ENCODE data around the gene EHD1. TPM values are rescaled to one million over a fixed set of nuclear protein-coding genes. Genes with fewer than 3 reads are reported as not detected.

The EHD1 gene
- total RNA-seq, 1 donor from 2014 or later = 86.8 TPM

DNA sequence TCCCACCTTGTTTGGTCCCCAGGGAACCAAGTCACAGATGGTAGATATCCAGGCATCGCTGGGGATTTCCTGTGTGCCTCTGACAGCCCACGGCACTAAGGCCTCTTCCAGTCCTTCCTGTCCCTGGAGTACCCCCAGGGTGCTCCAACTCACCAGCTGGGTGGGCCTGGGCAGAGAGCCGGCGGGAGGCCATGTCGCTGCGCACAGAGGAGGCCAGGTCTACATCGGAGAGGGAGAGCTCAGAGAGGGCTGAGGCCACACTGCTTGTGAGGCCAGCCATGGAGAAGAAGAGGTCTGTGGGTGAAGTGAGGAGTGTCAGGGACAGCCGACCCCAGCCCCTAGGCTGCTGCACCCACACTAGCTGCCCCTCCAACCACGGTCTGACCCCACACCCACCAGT, 33.3 kb upstream of the EHD1 start:
- TF ChIP-seq, protein P1, sequence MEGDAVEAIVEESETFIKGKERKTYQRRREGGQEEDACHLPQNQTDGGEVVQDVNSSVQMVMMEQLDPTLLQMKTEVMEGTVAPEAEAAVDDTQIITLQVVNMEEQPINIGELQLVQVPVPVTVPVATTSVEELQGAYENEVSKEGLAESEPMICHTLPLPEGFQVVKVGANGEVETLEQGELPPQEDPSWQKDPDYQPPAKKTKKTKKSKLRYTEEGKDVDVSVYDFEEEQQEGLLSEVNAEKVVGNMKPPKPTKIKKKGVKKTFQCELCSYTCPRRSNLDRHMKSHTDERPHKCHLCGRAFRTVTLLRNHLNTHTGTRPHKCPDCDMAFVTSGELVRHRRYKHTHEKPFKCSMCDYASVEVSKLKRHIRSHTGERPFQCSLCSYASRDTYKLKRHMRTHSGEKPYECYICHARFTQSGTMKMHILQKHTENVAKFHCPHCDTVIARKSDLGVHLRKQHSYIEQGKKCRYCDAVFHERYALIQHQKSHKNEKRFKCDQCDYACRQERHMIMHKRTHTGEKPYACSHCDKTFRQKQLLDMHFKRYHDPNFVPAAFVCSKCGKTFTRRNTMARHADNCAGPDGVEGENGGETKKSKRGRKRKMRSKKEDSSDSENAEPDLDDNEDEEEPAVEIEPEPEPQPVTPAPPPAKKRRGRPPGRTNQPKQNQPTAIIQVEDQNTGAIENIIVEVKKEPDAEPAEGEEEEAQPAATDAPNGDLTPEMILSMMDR (IDR thresholded peaks at IDR 0.05; ENCODE audit: unreplicated experiment) = no peak
- Mint-ChIP-seq H3K36me3 (peaks cover 22% of the 10 kb centered on the region), H3K27ac (no peak overlapping the region), H3K27me3 (ENCODE audit: low read depth) (no peaks in the 10 kb centered on the region), H3K4me1 (peaks cover 13% of the 10 kb centered on the region), H3K4me3 (no peak overlapping the region), H3K9me3 (no peaks in the 10 kb centered on the region)
- no peak for DNase-seq (ENCODE audit: low spot score in 2 of 2, unreplicated experiment in 2 of 2)

DNA sequence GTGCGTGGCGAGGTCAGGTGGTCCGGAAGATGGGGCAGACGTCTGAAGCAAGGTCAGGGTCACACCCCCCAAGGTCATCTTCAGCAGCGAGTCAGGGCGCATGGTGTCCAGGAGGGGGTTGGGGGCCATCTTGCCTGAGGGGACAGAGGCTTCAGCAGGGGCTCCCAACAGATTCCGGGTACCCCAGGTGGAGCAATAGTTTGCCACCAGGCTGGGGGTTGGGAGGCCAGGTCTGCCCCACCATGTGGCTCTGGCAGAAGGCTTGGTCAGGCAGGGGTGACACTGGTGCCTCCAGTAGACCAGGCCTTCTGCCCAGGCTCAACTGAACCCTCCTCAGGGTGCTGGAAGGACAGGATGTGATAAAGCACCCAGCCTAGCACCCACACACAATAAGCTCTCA, 32.7 kb upstream of the EHD1 start:
- no peak for DNase-seq (ENCODE audit: low spot score in 2 of 2, unreplicated experiment in 2 of 2)
- TF ChIP-seq, protein P1 (IDR thresholded peaks at IDR 0.05; ENCODE audit: unreplicated experiment) = no peak

DNA sequence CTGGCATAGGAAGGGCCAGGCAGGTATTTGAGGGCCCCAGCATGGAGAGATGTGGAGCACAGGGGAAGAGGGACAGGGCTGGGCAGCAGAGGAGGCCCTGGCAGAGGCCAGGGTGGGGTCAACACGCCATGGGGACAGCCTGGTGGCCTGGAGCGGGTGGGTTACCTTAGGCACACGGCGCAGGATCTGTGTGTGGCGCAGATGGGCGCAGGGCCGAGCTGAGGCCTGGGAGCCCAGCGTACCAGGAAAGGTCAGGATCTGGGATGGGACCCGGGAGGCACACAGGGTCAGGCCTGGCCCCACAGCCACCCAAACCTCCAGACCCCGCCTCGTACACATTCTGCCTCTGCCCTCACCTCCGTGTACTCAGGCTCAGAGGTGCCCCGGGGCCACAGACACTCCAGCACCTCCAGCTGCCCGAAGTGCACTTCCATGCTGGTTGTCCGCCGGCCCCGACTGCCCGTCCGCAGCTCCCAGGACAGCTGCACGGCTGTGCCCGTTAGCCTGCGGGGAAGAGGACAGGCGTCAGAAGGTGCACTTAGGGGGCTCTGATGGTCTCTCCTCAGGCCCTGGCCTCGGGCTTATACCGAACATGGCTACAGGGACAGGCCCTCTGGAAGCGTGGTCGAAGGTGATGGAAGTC, 32.2 kb upstream of the EHD1 start:
- TF ChIP-seq, protein P1 (IDR thresholded peaks at IDR 0.05; ENCODE audit: unreplicated experiment) = no peak
- Mint-ChIP-seq H3K27me3 (ENCODE audit: low read depth) (no peaks in the 10 kb centered on the region), H3K4me1 (peaks cover 3% of the 10 kb centered on the region), H3K9me3 (no peaks in the 10 kb centered on the region), H3K36me3 (peaks cover 22% of the 10 kb centered on the region), H3K27ac (no peak overlapping the region), H3K4me3 (no peak overlapping the region)
- DNase-seq (ENCODE audit: low spot score in 2 of 2, unreplicated experiment in 2 of 2) = no peak

More for the DNA sequence above, 32.7 kb upstream of the EHD1 start:
- no peak overlapping the region for H3K4me3 Mint-ChIP-seq
- H3K4me1 Mint-ChIP-seq = peaks cover 8% of the 10 kb centered on the region
- no peak overlapping the region for H3K27ac Mint-ChIP-seq
- H3K9me3 Mint-ChIP-seq = no peaks in the 10 kb centered on the region
- peaks cover 22% of the 10 kb centered on the region for H3K36me3 Mint-ChIP-seq
- H3K27me3 Mint-ChIP-seq (ENCODE audit: low read depth) = no peaks in the 10 kb centered on the region

- Mint-ChIP-seq H3K4me3 (no peak overlapping the region), H3K9me3 (no peaks in the 10 kb centered on the region), H3K4me1 (no peaks in the 10 kb centered on the region), H3K27ac (no peak overlapping the region), H3K36me3 (peaks cover 29% of the 10 kb centered on the region), H3K27me3 (ENCODE audit: low read depth) (no peaks in the 10 kb centered on the region)
- TF ChIP-seq, protein P1 (IDR thresholded peaks at IDR 0.05; ENCODE audit: unreplicated experiment) = no peak
- no peak for DNase-seq (ENCODE audit: low spot score in 2 of 2, unreplicated experiment in 2 of 2)
Observed at GRCh38 chr11:64909653-64910343, 31.4 kb upstream of the EHD1 start.

GRCh38 chr11:64908766-64909165, 30.3 kb upstream of the EHD1 start:
- H3K4me1 Mint-ChIP-seq = no peaks in the 10 kb centered on the region
- no peak for DNase-seq (ENCODE audit: low spot score in 2 of 2, unreplicated experiment in 2 of 2)
- peaks cover 31% of the 10 kb centered on the region for H3K36me3 Mint-ChIP-seq
- no peak overlapping the region for H3K4me3 Mint-ChIP-seq
- no peak overlapping the region for H3K27ac Mint-ChIP-seq
- no peaks in the 10 kb centered on the region for H3K27me3 Mint-ChIP-seq (ENCODE audit: low read depth)
- TF ChIP-seq, protein P1 (IDR thresholded peaks at IDR 0.05; ENCODE audit: unreplicated experiment) = no peak
- no peaks in the 10 kb centered on the region for H3K9me3 Mint-ChIP-seq

Measured in mesothelial cell of epicardium (in vitro differentiated cells).